Medulla oblongata (tissue), 1 donor: Measurements from ENCODE around the gene KIAA1671.

Source experiments
- DNase-seq: peaks from one replicate; pipeline ENCODE4 v3.0.0-alpha.2; 2015; ENCODE audit errors: extremely low spot score

KIAA1671 gene

DNA sequence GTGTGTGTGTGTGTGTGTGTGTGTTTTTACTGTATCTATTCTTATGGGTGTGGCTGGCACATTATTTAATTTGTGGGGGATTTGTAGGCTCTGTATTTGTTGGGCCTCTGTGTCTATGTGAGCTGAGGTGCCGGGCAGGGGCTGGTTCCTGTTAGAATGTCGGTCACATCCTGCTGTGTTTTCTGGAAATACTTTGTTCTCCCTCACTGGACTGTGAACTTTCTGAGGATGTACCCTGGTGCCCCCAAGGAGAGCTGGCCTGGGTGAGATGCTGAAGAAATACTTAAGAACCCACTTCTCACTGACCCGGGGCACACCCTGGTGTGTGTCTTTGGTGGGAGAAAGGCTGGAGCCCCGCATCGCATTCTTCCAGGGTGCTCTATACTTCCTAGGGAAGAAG lies 28.6 kb downstream of the KIAA1671 start:
- peak; percentile 12 for DNase-seq

DNA sequence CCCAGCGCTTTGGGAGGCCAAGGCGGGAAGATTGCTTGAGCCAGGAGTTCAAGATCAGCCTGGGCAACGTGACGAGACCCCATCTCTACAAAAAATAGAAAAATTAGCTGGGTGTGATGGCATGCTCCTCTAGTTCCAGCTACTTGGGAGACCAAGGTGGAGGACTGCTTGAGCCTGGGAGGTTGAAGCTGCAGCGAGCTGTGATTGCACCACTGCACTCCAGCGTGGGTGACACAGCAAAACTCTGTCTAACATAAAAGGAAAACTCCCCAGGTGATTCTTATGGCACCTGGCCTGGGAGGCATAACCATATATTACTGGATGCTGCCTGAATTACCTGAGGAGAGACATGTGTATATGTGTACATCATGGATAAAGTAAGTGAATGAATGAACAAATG lies 29.1 kb downstream of the KIAA1671 start:
- no peak for DNase-seq

DNA sequence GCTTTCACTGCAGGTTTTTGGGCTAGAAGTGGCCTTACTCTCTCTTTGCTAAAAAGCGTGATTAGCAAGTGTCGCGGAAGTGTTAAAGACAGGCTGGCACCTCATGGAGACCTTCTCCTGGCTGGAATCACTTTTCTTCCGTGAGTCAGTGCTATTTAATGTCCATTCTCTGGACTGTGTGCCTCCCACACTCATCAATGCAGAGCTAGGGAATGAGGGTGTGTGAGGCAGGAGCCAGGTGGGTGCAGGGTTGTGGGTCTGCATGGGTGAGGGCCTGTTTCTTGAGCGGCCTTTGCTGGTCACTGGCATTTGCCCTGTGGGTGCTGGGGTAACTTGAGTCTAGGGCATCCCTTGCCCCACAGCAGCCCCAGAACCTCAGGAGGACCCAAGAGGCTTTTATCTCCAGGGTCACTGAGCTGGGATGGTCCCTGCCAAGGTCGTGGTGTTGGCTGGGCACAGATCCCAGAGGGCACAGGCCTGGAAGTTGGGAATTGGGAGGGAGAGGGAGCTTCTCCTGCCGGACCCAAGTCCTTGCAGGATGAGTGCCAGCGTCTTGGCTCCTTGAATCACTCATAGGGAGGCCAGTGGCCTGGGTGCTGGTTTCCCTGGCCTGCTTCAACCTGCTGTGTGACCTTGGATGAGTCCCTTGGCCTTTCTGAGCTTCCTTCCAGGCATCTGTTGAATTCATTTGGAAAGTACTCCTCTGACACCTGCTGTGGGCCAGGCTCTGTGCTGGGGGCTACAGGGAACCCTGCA lies 30.0 kb downstream of the KIAA1671 start:
- DNase-seq, result no peak

DNA sequence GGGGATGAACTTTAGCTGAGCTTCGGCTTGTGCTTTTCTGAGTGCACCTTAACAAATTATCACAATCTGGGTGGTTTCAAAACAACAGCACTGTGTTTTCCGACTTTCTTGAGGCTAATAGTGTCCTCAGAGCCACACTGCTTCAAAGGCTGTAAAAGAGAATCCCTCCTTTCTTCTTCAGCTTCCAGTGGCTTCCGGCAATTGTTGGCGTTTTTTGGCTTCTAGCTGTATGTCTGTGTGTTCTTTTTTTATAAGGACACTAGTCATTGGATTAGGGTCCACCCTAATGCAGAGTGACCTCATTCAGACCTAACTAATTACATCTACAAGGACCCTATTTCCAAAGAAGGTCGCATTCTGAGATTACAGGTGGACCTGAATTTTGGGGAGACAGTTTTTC lies 30.6 kb downstream of the KIAA1671 start:
- peak; percentile 11 for DNase-seq

DNA sequence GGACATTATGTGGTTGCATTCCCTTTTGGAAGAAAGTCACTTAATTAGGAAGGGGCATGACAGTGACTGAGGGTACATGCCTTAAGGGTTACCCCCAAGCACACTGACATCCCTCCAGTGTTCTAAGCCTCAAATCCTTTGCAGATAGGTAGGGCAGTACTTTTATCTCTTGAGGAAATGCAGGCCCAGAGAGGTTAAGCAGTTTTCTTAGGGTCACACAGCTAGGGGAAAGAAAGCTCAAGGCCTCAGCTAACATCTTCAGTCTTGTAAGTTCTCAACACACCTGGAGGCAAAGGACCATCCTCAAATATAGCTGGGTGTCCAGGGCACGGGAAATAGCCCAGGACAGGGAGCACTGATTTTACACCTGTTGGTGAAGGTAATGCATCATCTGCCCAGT lies 31.6 kb downstream of the KIAA1671 start:
- no peak for DNase-seq

DNA sequence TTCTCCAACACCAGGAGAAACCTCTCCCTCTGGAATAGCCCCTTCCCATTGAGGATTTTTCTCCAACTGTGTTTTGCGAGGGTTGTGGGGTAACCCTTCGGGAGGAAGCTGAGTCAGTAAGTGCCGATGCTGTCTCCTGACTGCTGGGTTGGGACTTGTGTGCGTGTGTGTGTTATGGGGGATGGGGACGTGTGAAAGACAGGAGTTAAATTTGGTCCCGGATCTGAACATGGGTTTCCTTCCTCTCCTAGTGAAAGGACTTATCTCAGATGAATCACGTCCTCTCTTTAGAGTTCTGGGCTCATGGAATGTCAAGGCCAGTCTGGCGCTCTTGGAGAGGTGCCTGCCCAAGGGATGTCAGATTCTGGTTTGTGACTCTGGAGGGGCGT lies 33.3 kb downstream of the KIAA1671 start:
- no peak for DNase-seq

DNA sequence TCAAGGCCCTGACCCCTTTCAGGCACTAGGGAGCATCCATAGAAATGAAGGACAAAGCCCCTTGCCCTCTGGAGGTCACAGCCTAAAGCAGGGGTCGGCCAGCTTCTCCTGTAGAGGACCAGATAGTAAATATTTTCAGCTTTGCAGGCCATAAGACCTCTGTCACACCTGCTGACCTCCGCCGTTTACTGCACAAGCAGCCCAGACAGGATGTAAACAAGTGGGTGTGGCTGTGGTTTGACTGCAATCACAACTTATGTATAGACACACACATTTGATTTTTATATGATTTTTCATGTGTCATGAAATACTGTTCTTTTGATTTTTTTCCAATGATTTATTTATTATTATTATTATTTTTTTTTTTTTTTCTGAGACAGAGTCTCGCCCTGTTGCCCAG lies 34.3 kb downstream of the KIAA1671 start:
- no peak for DNase-seq

DNA sequence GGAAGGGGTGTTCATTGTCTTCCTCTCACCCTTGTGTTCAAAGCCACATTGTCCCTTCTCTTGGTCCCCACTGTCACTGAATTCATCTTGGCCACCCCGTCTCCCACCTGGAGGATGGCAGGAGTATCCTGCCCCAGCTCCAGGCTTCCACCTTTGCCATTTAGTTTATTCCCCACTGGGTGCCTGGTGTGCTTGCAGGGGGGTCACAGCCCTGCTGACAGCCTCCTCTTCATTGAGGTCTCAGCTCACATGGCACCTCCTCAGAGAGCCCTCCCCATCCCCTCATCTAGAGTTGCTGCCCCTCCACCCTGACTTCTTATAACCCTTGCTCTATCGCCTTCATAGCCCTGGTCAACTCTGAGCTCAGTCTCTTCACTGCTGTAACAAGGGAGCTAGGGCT lies 36.6 kb downstream of the KIAA1671 start:
- DNase-seq, result no peak

DNA sequence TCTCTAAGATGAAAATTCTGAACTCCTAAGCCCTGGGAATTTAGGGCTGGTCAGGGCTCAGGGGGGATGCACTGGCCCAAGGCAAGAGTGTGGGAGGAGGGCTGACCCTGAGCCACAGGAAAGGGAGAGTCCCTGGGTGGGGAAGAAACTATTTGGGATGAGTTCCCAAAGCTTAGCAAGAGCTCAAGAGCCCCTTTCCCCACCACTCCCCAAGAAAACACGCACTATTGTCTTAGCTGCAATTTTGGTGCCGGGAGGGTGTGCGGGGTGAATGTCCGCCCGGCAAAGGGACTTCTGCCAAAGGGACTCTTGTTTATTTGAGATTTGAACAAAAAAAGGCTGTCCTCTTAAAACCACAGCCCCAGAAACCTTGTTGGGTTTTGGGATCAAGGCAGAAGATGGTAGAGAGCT lies 37.0 kb downstream of the KIAA1671 start:
- DNase-seq, result peak; percentile 41

DNA sequence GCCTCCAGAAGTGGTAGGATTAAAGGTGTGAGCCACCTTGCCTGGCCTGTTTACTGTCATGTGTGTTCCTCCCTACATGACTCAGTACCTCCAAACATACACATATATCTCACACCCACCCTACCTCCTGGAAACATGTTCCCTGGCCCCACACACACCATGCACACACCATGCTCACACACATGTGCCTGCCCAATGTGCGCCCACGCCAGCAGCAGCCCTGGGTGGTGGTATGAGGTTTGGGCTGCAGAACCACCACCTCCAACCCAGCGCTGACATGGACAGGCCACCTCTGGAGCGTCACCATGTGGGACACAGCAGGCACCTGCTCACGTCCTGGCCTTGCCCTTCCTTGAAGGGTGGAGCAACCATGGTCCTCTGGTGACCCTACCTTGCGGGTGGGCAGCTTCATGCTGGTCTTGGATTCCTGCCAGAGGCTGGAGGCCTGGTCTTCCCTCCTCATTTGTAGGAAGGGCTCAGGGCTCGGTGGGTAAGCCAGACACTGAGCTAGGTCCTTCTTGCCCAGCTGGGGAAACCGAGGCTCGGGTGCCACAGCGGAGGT lies 37.9 kb downstream of the KIAA1671 start:
- DNase-seq, result no peak

DNA sequence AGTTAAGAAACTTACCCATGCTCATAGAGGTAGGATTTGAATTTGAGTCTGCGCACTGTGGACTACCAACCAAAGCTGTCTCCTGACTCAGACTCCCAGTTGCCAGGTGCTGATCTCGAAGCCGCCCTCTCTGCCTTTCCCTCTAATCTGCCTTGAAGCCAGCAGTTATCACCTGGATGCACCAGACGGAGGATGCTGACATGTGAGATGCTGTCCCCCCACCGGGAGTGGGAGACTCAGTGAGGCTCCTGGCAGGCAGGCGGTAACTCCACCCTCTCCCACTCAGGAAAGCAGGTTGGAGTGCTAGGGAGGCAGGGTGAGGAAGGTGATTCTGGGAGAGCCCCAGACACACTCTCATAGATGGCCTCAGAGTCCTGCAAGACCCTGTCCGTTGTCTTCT lies 40.4 kb downstream of the KIAA1671 start:
- no peak for DNase-seq

DNA sequence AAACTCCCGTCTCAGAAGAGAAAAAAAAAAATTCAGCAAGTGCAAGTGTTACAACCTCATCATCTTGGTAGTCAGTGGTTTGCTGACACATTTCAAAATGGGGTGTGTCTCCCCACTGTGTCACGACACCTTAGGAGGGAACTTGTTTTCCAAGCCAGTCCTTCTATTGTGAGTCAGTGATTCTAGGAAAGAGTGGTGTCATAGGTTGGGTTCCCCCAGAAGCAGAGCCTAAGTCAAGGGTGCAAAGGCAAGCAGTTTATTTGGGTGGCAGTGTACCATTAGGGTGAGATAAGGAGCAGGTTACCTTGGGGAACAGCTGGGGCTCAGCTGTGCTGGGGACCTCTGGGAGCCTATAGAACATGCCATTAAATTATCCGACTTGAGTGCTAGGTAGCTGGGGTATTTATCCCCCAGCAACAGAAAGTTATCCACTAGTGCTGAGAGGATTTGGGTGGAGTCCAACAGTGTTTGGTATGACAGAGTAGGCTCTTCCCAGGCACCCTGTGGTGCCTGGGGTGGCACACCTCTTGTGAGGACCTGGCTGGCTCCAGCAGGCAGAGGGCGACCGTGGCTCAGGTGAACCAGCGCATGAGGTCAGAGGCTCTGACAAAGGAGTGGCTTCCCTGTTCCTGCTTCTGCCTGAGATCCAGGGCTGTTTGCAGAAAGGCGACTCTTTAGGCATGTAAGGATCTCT lies 41.7 kb downstream of the KIAA1671 start:
- DNase-seq, result no peak

DNA sequence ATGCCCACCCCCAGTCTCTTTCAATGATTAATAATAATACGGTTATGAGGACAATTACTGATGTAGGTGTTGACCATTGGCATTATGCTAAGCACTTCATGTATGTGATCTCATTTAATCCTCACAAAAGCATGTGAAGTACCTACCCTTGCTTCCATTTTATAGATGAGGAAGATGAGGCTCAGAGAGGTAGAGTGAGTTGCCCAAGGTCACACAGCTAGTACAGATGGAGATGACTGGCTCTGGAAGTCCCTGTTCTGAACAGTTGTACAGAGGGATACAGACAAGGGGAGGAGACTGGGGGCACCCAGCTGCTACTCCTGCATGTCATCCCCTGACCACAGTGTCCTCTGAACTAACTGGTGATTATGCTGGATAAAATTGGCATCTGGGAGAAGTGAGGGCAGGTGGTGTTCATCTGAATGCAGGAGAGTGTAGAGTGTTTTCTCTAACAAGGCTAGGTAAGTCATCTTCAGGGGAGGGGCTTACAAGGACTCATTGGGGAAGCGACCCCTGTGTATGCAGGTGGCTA lies 43.2 kb downstream of the KIAA1671 start:
- DNase-seq, result no peak

DNA sequence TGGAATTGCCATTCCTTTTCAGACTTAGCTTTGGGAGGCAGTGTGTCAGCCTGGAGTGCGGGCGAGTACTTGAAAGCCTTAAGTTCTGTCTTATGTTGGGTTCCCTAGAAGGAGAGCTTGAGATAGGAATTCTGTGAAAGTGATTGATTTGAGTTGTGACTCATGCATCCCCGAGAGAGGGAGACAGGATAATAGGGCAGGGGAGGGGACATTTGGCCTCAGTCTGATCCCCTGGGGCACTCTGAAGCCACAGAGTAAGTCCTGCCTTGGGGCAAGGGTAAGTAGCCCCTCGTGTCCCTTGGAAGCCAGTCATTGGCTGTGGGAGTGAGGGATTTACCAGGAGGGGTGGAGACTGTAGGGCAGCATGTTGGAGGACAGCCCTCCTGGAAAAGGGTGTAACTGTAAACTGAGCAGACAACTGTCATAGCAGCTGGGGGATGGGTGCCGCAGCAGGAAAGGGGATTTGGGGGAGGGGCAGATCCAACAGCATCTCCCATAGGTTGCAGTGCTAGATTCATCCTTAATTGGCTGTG lies 44.0 kb downstream of the KIAA1671 start:
- DNase-seq, result no peak

DNA sequence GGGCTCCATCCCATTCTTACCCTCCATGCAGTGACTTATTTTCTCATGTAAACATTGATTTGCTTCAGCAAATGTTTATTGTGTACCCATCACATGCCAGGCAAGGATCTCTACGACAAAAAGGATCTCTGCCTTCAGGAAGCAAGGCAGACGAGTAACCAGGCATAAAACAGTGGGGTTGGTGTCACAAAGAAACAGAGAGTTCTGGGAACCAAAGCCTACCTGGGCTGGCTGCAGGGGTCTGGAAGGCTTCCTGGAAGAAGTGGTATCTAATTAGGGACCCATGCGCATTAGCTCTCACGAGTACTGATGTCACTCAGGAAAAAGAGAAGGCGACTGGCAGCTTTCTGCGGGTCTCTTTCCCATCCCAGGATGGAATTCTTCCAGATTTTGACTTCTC lies 44.5 kb downstream of the KIAA1671 start:
- DNase-seq, result no peak

DNA sequence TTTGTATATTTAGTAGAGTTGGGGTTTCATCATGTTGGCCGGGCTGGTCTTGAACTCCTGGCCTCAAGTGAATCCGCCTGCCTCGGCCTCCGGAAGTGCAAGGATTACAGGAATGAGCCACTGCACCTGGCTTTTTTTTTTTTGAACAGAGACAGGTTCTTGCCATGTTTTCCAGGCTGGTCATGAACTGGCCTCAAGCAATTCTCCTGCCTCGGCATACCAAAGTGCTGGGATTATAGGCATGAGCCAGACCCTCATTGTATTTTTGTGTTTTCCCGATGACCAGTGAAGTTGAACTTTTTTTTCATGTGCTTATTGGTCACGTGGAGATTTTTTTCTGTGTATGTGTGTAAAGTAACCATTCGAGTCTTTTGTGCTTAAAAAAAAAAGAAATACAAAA lies 48.2 kb downstream of the KIAA1671 start:
- DNase-seq, result no peak

DNA sequence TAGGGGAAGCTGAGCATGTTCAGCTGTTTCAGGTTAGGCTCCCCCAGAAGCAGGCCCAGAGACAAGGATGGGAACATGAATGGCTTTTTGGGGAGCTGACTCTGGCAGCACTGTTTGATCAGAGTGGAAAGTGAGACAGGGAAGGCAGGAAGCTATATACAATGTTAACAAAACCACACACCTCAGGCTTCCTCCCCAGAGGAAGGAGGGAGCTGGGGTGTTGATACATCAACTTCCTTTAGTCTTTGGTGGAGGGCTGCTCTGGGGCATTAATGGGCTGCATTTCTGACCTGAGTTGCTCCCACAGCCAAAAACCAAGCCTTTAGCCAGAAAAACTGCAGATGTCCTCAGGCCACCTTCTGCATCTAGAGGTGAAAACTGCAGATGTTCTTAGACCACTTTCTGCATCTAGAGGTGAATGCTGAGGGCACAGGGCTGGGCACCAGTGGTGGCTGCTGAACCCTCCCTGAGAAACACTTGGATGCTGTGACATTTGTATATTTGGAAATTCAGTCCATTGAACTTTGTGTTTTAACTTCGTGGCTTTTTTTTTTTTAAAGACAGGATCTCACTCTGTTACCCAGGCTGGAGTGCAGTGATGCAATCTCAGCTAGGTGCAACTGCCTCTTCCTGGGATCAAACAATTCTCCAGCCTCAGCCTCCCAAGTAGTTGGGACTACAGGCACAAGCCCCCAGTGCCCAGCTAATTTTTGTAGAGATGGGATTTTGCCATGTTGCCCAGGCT lies 49.9 kb downstream of the KIAA1671 start:
- no peak for DNase-seq

DNA sequence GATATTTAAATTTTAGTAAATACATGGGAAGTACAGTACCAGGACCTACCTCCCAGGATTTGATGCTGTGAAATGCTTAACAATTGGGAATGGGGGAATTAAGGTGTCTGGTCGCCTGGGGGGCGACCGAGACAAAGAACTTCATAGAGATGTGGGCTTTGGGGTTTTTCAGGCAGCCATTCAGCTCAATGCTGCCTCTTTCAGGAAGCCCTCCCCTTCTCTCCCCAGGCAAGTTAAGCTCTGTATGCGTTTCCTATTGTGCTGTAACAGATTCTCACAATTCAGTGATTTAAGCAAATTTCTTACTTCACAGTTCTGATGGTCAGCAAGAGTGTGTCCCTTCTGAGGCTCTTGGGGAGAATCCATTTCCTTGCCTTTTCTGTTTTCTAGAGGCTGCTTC lies 53.8 kb downstream of the KIAA1671 start:
- DNase-seq, result no peak

DNA sequence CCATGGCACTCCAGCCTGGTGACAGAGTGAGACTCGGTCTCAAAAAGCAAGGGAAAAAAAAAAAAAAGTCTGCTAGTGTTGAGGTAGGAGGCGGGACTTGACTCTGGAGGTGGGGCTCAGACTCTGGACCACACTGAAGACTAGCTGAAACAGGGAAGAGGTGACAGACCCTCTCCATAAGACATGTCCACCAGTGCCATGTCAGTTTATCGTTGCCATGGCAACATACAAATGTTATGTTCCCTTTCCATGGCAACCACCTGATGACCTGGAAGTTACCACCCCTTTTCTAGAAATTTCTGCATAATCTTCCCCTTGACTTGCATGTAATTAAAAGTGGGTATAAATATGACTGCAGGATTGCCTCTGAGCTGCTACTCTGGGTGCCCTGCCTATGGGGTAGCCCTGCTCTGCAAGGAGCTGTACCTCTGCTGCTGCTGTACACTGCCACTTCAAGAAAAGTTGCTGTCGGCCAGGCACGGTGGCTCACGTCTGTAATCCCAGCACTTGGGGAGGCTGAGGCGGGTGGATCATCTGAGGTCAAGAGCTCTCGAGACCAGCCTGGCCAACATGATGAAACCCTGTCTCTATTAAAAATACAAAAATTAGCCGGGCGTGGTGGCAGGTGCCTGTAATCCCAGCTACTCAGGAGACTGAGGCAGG lies 55.1 kb downstream of the KIAA1671 start:
- no peak for DNase-seq

DNA sequence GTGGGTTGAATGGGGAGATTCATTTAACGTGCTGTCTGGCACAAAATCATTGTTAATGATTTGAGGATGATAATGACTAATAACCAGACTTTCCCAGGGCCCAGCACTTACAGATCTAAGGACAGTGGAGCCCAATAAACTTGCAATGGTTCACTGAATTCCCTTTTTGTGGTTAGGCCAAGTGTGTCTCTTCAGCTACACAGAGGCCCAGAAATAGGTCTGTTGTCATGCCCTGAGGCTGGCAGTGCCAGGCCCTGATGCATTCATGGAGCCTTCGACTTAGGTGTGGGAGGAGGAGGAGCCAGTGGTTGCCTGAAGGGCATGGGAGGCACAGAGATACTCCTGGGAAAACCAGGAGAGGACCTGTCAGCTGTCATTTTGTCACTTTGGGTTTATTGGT lies 56.1 kb downstream of the KIAA1671 start:
- no peak for DNase-seq

DNA sequence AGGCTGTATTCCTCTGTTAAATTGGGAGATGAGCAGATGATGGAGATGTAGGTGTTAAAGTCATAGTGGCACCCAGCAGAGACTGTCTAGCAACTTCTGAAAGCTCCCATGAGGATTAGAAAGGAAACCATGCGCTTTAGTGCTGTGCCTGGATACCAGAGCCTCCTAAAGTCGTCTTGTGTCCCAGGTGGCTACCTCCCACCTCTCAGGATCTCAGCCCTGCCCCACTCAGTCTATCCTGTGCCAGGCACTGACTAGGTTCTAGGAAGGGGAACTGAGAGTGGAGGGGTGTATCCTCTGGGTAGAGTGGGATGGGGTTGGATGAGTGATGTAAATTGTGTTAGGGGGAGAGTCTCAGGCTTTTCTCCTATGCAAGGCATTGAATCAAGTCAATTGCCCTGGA lies 60.2 kb downstream of the KIAA1671 start:
- no peak for DNase-seq
